Posterior cingulate gyrus (tissue), 11 donors: ENCODE results near the gene UVSSA.

Source experiments
- DNase-seq, 10 donors: peaks; one replicate each; pipeline versions ENCODE4 v3.0.0 to v3.0.0-alpha.2; 2020 to 2021; ENCODE audit warnings: mixed read lengths in 3 of 10
- intact Hi-C: fragments of 100-400 bp; cut with DNase I; formaldehyde crosslinking; loops from one replicate; pipeline ENCODE4 v1.15.1; 2023

UVSSA gene

DNA sequence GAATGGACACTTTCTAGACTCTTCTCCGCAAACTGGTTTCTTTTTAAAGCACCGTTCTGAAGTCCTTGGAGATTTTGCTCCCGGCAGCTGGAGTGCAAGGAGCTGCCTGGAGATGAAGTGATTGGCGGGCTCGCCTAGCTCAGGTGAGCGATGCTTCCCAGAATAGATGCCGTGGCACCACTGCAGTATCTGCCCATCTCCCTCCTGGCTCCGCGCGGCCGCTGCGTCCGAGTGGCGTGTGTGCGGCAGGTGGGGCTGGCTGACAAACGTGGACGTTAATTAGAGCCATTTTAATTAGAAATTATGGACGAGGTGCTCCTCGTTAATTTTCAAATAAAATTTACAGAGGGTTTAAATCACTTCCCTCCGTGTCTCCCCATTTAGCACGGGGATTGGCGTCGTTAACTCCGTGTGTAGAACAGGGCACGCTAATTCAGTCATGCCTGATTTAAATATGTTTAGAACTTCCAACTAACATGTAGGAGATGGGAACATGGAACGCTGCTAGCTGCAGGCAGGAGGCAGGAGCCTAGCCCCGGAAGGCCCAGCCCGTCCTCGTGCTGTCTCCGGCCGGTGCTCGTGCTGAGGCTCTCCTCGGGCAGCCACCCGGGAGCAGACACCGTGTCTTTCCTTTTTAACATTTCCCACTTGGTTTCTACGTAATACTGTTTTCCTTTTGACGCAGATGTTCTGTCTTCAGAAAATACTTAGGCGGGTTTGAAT is 11.6 kb downstream of the UVSSA start:
- no peak for DNase-seq
- intact Hi-C loops = loop anchor here (5.0 kb wide), 1 partner anchor 274 kb away; no protein-coding TSS in a partner anchor

DNA sequence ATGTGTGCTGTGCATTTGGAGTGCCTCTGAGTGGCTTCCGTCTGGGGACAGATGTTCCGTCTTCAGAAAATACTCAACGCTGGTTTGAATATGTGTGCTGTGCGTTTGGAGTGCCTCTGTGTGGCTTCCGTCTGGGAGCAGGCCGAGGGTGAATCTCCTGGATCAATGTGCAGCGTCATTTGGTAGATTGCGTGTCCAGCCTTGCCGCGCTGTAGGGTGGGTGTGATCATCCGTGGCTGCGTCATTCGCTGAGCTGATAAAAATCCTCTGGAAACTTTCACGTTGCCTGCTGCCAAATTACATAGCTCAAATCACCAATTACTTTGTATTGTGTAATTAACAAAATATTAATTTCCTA is 12.1 kb downstream of the UVSSA start:
- no peak for DNase-seq
- intact Hi-C loops = loop anchor here (5.0 kb wide), 1 partner anchor 273 kb away; no protein-coding TSS in a partner anchor

DNA sequence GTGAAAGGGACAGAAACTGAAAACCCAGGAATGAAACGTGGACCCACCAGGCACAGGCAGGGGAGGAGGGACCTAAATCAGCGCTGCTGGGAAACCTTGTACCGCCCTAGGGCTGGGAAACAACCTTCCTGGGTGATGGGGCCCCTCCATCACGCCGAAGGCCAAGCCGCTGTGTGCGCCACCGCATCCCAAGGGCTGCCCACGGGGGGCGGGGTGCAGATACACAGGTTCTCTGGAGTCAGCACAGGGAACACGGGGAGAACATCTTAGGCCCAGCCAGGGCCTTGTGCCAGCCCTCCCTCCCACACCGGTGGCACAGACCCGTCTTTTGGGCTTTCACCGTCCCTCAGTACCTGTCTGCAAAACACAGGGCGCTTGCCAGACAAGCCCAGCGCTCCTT is 13.0 kb downstream of the UVSSA start:
- no peak for DNase-seq
- intact Hi-C loops = loop anchor here (5.0 kb wide), 1 partner anchor 272 kb away; no protein-coding TSS in a partner anchor

DNA sequence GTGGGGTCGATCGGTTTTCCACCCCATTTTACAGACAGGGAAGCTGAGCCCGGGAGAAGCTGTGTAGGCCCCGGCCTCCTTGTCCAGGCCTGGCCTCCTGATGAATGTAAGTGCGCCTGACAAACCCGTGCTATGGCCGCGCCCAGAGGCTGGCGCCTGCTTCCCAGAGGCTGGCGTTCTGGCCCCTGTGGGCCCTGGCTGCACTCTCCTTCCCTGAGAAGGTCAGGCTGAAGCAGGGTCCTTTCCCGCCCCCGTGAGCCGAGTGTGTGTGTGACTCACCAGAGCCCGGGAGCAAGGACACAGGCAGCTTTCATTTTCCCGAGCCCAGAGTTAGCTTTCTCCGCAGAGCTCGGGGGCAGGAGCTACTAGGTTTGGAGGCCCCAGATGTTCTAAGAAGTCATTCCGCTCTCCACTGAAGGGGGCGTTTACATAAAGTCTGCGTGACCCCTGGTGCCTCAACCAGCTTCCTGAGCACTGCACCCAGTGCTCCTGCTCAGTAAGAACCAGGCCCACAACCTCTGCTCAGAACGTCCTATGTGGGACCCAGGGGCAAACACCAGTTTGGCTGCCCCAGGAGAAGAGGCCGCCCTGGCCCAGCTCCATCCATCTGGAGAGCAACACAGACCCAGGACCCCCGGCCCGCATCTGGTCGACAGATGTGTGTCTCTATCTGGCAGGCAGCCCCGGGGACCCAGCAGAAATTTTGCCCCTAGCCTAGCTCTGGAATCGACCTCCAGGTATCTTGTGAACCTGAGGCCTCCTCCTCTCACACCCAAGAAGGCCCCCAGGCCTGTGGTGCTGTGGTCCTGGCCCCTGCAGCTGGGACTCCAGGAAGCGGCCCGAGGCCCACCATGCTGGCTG is 13.6 kb downstream of the UVSSA start:
- intact Hi-C loops = no loop called here
- DNase-seq = no peak

DNA sequence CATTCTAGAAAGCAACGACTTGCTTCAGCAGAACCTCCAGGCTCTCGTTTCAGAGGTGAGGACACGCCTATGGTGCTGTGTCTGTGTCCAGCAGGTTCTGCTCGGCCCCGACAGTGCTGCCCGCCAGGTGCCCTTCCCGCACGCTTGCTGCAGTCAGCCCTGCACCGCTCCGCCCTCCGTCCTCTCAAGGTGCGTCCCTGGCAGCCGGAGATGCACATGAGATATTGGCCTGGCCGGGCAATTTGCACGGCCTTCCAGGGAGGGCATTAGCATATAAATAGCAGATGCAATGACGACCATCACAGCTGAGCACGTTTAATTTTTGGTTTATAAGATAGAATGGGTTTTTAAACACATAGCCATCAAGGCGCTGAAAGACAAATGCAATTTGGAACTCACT is 14.4 kb downstream of the UVSSA start:
- DNase-seq = no peak
- intact Hi-C loops = no loop called here

DNA sequence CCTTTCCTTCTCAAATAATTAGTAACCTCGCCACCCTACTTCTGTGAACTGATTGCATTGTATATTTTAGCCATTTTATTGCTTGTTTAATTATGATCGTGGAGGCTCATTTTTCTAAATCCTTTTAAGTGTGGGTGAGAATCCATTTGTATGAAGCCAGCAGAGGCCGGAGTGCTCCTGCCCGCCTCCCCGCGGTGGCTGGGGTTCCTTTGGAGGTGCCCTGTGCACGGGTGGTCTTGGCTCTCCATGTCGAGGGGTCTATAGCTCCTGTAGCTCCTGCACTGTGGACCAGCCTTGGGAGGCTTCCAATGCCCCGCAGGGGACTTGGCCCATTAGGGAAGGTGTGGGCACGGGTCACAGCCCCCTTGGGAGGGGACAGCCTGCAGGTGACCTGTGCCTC is 15.0 kb downstream of the UVSSA start:
- intact Hi-C loops = no loop called here
- no peak for DNase-seq

DNA sequence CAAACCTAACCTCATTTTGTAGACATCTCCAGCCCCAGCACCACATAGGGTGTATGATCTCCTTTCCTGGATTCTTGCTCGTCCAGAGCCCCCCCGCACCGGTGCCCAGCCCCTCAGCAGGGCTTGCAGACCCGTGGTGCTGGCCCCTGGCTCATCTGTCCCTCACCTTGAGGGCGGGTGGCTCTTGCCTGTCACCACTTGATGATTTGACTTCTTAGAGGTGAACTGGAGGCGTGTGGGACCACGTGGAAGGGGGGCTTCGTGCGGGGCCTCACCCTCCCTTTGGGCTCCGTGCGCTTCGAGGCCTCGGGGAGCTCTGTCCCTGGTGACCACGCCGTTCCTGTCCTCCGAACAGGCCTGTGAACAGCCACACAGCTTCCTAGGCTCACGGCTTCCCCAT is 15.5 kb downstream of the UVSSA start:
- no peak for DNase-seq
- intact Hi-C loops = no loop called here

DNA sequence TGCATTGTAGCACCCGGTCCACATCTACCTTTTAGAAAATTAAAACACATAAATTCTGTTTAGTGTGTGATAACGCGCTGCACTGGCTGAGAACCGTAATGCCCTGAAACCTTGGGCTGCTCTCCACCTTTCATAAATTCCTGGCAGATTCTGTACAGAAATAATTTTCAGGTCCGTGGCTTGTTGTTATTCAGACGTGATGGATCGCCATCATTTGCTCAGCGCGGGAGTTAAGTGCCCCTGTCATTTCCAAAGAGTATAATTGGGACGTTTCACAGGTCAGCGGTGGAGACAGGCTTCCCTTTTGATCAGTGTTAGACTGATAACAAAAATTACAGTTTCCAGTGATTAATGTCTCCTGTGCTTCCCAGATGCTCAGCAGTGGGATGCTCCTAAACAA is 16.5 kb downstream of the UVSSA start:
- intact Hi-C loops = no loop called here
- peak in 1 of 10 donors; percentile 2 for DNase-seq

DNA sequence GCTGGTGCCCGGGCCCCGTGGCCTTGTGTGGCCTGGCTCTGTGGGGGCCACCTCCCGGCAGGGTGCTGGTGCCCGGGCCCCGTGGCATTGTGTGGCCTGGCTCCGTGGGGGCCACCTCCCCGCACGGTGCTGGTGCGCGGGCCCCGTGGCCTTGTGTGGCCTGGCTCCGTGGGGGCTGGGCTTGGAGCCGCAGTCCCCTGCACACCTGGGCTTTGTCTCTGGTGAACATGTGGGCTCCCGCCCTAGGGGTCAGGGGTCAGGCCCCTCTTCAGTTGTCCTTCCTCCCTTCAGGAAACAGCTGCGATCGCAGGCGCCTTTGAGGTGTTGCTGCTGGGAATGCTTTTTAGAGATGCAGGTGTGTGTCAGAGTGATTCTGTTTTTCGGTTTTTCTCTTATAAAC is 17.2 kb downstream of the UVSSA start:
- intact Hi-C loops = no loop called here
- peak in 1 of 10 donors; percentile 70 for DNase-seq

DNA sequence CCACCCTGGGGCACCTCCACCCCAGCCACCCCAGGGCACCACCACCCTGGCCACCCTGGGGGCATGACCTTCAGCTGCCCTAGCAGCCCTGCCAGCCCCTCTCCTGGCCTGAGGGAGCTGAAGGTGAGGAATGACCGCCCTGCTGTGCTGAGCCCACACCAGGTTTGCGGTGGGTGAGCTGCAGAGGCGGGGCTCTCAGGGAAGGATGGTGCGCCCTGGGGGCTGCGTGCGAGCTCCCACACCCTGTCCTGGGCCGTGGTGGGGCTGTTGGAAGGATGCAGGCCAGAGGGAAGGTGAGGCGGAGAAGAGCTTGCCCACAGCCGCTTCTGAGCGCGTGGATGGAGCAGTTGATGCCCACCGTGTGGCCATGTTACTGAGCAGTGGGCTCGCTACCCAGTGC is 17.7 kb downstream of the UVSSA start:
- DNase-seq = peak in 3 of 10 donors; percentile 1 to 74 (median 42)
- intact Hi-C loops = no loop called here

DNA sequence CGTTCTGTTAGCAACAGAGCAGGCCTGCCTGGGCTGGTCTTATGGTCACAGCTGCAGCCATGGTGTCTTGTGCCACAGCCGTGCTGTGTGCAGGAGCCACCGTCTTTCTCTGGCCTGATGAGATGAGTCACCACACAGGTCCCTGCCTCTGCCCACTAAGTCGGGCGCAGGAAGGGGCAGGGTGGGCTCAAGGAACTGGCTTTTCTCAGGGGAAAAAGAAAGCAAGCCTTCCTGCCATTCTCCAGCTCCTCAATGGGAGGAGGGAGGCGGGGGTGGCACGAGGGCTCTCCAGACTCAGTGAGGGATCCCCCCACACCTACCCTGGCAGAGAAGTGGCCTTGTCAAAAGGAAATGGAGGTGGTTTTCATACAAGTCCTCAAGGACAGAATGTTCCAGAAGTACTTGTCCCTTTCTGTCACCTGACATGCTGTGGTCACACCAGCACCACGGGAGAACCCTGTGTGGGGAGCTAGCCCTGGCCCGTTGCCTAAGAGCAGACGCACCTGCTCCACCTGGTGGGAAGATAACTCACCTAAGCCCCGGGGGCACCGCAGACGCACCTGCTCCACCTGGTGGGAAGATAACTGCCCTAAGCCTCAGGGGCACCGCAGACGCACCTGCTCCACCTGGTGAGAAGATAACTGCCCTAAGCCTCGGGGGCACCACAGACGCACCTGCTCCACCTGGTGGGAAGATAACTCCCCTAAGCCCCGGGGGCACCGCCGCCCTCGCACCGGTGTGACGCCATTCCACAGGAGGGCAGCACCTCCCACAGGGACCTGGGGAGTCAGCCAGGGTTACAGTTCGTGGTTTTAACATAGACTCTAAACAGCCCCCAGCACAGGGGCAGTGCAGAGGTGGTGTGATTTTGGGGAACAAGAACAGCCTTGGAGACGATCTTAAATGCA is 18.5 kb downstream of the UVSSA start:
- DNase-seq = peak in 5 of 10 donors; percentile 4 to 62 (median 31)
- intact Hi-C loops = no loop called here

DNA sequence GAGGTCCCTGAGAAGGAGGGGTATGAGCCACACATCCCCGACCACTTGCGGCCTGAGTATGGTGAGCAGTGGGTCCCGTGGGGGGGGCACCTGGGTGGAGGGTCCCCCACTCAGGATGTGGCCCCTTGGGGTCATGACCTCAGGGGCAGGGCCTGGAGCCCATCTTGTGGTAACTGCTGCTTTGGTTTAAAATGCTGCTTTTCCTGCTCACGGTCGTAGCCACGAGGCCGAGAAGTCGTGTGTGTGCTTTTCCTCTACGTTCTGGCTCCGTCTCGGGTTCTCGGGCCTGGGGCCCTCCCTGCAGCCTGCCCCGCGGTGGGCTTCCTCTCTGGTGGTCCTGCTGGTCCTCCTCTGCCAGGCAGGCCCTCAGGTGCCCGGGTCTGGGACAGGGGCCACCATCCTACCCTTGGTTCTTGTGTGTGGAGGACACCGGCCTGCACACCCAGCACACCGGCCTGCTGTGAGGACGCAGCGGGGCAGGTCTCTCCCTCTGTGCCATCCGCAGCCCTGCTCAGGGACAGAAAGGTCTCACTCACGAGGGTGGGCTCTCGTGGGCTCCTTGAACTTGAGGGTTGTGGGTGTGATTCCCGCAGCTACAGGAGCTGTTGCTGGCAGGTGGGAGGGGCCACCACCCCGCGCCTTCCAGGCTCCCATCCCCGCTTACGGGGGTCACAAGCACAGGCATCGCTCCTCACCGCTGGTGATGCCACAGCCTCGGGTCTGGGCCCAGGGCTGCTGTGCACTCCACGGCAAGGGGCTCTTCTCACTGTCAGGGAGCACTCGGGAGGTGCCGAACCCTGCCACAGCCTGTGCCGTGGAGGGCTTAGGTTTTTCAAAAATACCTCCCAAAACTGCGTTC is 19.6 kb downstream of the UVSSA start:
- intact Hi-C loops = no loop called here
- peak in 5 of 10 donors; percentile 1 to 70 (median 56) for DNase-seq

DNA sequence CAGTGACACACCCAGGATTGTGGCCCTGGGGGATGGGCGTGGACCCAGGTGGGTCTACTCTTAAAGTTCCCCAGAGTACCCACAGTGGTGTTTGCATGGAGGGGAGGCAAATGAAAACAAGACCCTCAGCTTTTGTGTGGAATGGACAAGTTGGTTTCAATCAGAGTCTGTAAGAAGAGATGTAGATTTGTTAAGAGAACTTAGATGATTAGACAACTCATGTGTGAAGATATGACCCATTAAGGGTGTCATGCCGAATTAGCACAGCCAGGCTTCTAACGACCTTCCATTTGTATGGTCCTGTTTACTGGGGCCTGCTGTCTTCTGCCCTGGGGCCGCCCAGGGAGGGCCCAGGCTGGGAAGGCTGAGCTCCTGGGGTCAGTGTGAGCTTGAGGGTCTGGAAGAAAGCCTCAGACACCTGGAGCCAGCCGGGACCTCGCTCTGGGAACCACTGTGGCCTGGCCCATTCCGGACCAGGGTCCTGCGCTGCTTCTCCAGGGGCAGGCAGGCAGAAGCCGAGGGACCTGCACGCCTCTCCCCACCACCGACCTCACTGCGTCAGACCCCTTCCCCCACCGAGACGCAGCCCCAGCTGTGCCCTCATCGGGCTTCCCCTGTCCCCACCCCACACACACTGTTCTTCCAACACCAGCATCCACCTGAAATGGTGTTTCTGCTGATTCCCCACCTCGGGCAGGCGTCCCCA is 20.4 kb downstream of the UVSSA start:
- DNase-seq = peak in 6 of 10 donors; percentile 2 to 75 (median 32)
- intact Hi-C loops = no loop called here

DNA sequence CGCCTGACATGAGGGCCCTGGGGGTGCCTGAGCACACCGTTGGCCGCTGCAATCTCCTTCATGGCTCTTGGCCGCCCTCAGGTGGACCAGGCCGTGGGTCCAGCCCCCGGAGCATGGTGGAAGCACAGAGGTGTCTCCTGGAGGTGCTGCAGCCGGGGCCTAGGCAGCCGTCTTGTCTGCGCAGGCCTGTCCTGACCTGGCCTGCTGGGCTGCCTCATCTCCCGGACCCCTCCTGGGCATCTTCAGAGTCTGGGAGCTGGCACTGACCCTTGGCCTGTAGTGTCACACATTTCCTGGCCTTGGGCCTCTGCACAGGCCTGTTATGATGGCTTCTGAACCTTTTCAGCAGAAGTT is 20.9 kb downstream of the UVSSA start:
- intact Hi-C loops = no loop called here
- peak in 4 of 10 donors; percentile 4 to 44 (median 24) for DNase-seq

DNA sequence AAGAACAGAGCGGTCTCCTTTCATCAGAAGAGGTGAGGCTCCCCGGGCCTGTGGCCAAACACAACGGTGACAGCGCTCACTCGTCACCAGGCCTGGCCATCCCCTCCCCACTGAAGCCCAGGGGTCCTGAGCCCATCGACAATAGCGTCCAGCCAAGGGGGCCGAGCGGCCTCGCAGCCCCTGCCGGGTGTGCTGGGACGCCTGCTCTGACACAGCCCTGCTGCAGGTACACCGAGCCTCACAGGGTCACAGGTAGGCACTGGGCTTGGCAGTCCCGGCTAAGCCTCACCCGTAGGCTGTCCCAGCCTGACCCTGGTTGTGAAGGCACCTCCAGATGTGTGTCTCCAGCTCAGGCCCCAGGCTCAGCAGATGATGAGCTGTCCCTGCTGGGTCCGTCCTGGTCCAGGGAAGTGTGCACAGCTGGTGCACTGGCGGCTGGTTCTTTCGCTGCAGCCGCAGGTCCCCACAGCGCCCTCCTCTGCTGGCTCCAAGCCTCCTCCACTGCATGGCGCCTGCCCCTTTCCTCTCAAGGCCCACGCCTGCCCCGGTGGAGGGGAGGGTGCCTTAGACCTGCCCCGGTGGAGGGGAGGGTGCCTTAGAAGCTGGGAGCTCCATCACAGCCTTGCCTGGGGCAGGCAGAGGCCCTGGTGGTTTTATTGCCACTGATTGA is 21.5 kb downstream of the UVSSA start:
- intact Hi-C loops = no loop called here
- DNase-seq = peak in 6 of 10 donors; percentile 1 to 72 (median 38)

DNA sequence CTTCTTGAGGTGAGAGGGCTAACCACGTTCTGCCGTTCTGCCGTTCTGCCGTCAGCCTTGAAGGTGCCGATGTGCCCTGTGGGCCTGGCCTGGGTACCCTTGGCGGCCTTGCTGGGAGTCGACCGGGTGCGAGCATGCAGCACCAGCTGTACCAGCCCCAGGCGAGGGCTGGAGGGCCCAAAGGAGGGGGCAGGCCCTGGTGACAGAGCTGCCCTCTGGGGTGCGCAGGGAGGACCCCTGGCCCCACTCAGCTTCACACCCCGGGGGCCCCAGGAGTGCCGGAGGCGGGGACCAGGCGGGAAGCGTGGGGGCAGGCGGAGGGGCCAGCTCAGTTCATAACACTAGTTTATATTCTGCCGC is 22.1 kb downstream of the UVSSA start:
- intact Hi-C loops = no loop called here
- peak in 6 of 10 donors; percentile 2 to 68 (median 32) for DNase-seq

DNA sequence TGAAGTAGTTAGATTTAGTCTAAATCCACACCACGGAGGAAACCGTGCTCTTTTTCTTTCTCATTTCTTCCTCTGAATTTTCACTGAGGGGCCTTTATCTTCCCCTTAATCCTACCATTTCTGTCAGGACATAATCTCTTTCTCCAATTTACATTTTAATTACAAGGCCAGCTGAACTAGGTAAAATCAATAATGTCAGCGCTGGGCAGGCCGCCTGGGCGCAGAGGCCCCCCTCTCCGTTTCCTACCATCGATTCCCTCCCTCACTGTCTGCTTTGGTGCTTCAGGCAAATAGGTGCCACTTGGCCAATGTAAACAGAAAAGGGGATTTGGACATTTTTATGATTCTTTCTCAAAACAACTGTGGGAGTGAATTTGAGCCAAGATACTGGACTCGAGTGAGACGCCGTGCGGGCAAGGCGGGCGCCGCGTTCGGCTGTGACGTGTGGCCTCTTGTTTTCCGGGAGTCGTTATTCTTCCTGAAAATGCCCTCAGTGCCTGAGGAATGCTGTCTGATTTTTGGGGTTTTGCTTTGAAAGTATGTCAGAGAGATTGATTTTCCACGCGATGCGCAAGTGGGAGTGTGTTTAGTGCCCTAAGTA is 22.6 kb downstream of the UVSSA start:
- intact Hi-C loops = no loop called here
- DNase-seq = peak in 4 of 10 donors; percentile 22 to 72 (median 56)
